ENCODE data around the gene RITA1.
A peak's percentile ranks its signal among the peaks of the same experiment; 100 is the strongest.

The RITA1 gene

DNA sequence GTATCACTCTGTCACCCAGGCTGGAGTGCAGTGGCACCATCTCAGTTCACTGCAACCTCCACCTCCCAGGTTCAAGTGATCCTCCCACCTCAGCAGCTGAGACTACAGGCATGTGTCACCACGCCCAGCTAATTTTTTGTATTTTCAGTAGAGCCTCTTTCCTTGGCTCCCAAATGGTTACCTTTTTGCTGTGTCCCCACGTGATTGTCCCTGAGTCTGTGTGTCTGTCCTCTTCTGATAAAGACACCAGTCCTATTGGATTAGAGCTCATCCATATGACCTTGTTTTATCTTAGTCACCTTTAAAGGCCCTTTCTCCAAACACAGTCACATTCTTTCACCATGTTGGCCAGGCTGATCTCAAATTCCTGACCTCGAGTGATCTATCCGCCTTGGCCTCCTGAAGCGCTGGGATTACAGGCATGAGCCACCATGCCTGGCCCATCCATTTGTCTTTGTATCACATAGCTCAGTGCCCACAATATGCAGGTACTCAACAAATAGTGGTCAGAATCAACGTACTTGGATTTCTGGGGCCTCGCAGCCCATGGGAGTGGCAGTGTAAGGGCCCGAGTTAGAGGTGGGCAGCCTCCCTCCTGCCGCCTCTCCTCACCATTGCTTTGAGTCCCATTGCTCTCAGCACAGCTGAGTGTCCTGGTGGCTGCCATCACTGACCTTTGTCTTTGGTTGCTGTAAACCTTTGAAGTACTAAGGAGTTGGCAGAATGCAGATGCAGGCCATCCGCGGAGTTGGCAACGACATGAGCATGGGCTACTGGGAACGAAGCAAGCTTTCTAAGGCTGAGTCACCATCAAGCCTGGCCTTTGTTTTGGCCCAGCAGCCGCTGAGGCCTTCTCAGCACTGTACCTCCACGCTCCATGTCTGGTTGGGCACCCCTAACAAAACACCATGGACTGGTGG lies 45.1 kb downstream of the RITA1 start:
- no peak for DNase-seq (ENCODE audit: low read depth)

DNA sequence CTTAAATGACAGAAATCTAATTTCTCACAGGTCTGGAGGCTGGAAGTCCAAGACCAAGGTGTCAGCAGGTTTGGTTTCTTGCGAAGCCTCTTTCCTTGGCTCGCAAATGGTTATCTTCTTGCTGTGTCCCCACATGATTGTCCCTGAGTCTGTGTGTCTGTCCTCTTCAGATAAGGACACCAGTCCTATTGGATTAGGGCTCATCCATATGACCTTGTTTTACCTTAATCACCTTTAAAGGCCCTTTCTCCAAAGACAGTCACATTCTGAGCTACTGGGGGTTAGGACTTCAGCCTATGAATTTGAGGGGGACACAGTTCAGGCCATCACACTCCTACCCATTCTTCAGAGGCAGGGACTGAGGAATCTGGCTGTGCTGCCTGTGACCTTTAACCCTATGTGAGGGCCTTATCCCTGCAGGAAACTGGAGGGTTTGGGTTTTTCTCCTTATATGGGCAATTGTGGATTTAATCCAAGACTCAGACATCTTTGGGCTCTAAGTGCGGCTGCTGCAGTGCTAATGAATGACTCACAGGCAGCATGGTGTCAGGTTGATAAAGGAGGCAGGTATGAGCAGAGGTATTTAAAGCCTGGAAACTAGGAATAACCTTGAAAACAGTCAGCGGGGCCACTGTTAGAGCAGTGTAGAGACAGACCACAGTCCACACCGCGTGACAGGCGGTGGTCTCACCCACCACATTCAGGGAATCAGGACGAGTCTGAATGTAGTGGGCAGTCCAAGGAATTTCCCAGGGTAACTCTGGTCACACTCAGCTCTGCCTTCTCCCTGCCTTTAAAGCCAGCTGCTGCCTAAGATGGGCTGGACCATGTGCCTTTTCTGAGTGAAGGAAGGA lies 45.9 kb downstream of the RITA1 start:
- no peak for DNase-seq (ENCODE audit: low read depth)

DNA sequence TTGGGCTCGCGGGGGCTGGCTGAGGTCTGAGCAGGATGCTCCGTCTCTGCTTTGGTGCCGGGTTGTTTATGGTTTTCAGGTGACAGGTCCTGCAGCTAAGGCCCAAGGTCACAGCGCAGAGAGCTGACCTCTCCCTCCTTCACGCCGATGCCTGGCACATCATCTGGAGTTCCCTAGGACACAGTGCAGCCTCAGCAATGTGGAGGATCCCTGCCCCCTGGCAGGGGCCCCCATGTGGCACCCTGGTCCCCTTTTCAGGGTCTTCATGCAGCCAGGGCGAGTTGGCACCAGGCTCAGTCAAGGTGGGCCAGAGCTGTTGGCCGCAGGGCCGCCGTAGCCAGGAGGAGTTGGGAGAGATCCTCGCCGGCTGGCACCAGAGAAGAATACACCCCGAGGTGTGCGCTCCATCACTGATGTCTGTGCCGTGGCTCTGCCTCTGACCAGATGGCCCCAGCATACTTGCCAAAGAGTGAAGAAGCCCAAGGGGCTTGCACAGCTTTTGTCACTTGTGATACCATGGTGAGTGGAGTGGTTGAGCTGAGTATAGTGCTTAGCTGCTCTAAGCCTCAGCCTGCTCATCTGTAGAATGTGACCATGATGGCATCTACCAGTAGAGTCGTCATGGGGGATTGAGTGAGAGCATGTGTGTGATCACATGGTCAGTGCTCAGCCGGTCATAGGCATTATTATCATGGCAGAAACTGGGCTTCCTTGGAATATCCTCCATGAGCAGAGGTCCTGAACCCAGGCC lies 46.7 kb downstream of the RITA1 start:
- no peak for DNase-seq (ENCODE audit: low read depth)

DNA sequence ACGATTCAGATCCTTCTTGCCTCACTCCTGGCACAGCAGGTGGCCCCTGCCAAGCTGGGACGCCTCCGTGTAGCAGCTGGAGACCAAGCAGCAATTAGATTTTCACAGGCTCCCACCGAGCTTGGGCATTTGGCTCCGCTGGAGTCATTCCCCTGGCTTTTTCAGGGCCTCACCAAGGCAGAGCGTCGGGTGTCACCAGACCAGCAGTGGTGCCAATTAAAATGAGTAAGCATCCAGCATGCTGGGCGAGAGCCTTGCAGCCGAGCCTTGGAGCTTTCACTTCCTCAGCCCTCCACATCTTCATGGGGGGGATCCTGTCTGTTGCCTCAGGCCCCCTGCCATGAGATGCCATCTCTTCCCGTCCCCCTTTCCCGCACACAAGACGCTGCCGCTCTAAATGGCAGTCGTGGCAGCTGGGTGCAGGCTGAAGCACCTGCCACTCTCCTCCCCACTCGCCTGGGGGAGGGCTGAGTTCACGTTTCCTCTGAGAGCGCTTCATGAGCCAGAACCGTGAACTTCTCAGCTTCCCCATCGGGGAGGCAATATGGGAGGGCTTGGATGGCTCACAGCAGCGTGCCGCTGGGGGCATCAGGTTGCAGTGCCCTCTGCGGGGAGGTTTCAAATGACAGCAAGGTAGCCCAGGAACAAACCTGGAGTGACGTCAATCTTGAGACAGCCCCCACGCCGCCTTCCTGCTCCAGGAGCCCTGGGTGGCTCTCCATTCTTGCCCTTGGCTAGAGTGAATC lies 47.5 kb downstream of the RITA1 start:
- DNase-seq (ENCODE audit: low read depth) = no peak

DNA sequence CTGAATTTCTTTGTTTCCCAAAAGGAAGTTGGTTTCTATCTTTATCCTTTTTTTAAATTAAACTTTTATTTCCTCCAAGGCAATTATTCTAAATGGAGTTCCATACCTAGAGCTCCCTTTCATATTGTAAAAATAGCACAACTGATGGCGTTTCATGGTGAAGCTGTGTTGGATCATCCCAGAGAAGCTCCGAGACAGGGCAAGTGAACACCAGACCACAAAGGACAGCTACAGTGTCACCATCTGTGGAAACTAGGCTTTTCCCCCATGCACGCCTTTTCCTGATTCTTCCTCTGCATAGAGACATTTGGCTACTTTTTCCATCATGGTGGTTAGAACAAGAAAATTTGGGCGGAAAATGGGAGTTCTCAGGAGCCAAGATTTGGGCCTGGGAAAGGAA lies 48.4 kb downstream of the RITA1 start:
- DNase-seq (ENCODE audit: low read depth) = no peak

DNA sequence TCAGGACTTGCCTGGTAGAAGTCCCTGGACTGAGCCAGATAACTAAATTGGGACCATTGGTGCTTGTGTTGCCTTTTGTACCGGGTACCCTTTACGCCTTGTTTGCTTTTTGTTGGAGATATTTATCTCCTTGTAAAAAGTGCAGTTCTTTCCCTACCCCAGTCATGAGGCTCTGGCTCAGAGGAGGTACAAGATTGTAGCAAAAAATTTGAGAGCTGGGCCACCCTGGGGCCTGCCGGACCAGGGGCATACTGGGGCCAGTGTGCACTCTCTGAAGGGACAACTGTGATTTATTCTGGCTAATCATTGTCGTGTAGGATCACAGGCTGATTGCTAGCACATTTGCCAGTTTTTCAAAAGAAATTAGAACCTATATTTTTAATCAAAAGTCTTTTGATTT lies 49.0 kb downstream of the RITA1 start:
- no peak for DNase-seq (ENCODE audit: low read depth)

DNA sequence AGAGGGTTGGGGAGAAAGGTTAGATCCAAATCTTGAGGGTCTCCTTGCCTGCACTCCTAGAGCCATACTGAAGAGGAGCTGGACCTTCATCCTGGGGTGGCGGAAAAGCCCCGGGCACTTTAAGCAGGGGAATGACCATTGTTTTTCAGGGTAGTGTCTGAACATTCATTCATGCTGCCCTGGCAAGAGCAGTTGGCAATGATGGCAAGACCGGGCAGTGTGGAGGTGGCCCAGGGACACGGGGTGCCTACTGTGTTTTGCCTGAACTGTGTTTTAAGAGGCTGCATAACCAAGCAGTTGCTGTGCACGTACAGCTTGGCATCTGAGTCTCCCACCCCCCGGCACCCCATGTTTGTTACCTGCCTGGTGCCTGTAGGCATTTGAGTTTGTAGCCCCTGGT lies 50.5 kb downstream of the RITA1 start:
- DNase-seq (ENCODE audit: low read depth) = no peak

DNA sequence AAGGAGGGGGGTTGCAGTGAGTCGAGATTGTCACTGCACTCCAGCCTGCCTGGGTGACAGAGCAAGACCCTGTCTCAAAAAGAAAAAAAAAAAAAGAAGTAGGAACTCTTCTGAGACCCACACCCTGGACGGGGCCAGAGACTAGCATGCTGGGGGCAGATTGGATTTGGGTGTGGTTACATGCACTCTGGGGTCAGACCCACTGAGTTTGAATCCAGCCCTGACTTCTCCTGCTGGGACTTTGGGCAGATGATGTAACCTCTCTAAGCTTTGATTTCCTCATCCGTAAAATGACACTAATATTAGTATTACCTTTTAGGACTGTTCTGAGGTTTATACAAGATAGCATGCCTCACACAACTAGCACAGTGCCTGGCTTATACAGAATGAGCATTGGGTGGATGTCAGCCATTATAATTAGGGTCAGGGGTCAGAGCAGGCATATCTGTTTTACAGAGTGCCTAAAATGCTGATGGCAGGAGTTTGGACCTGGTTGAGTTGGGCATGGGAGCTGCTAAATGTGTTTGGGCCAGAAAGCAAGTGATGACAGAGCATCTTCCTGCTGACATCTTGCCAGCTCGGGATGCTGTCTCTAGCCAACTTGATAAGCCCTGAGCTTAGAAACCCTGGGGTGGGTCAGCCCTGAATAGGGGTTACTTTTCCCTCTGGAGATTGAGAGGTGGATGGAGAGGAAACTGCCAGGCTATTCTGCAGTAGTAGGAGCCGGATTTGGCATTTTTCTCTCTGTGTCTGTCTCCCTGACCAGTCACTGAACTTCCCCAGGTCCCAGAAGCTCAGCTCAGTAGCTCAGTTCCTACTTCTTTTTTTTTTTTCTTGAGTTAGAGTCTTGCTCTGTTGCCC lies 51.2 kb downstream of the RITA1 start:
- DNase-seq (ENCODE audit: low read depth) = no peak

DNA sequence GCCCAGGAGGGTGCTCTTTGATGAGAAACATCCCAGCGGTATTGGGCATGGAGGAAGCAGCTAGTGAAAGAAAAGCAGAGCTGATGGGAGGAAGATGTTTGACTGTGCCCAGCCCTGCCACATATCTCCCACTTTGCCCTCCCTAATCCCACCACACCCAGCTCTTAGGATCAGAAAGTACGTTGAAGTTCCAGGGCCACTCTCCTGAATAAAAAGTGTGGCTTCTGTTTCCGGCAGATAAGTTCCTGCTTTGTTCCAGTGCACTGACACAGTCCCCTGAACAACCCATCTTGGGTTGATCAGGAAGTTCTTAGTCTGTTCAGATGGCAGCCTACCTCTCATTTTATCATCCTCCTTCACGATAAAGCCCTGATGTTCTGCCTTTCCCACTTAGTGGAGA lies 52.2 kb downstream of the RITA1 start:
- DNase-seq (ENCODE audit: low read depth) = no peak

DNA sequence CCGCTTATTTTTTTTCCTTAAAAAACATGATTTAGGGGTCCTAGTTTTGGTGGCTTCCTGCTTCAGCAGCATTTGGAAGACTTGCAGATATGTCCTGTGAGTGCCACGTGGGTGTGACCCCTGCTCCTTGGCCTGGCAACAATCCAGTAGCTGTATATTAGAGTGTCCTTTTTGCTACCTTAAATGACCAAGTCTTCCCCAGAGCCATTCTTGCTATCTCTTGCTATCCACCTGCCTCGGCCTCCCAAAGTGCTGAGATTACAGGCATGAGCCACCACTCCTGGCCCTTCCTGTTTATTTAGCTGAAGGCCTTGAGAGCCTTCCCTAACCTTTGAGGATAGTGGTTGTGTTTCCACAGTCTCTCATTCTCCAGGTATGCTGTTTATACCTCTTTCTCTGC lies 52.8 kb downstream of the RITA1 start:
- no peak for DNase-seq (ENCODE audit: low read depth)

DNA sequence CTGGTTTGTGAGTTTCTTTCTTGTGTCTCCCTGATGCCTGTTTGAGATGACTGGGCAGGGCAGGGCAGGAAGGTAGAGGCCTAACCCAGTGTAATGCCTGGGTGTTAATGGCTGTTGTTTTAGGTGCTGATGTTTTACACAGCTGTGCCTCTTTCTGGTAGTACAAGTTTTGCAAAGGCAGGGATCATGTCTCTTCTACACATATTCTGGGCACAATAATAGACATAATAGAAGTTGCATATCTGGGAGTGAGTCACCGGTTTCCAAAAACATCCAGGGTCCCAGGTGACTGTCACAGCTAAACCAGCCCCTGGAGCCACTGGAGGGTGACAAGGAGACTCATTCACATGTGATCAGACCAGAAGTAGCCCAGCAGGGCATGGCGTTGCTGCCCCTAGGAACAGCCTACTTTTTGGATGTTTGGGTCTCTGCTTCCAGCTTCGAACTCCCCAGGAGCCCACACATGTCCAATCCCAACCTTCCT lies 53.8 kb downstream of the RITA1 start:
- DNase-seq (ENCODE audit: low read depth) = no peak

DNA sequence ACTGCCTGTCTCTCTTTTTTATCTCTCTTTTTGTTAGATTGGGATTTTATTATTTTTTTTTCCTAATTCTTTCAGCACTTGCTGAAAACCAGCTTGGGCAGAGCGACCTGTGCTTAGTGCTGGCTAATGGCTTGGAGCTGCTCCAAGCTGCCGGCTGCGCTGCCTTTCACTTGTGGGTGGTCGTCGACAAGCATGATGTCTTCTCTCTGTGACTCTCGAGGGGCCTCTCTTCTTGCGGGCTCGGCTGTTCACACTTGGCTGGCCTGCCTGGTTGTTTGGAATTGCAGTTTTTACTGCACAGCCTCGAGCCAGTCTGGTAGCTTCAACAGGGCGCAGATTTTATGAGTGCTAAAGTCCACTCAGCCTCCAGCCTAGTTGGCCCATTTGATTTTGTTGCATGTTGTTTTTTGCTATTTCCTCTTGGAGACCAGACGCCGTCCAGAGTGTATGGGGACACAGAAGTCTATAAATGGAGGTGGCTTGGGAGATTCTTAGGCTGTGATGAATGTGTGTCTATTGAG lies 54.4 kb downstream of the RITA1 start:
- DNase-seq (ENCODE audit: low read depth) = no peak

DNA sequence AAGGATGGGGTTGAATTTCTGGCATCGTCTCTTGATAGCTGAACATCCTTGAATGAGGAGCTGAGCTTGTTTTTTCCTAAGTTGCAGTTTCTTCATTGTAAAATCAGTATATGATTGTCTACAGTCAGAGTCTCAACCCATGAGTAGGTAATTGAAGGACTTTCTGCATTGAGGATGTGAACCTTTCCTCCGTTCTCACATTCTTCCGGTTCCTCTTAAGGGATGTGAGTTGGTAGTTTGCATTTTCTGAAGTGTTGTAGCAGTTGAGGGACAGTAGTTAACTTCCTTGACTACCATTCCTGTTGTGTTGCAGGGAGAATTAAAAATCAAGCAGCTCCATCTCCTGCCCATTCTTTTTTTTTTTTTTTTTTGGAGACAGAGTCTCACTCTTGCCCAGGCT lies 54.9 kb downstream of the RITA1 start:
- no peak for DNase-seq (ENCODE audit: low read depth)

DNA sequence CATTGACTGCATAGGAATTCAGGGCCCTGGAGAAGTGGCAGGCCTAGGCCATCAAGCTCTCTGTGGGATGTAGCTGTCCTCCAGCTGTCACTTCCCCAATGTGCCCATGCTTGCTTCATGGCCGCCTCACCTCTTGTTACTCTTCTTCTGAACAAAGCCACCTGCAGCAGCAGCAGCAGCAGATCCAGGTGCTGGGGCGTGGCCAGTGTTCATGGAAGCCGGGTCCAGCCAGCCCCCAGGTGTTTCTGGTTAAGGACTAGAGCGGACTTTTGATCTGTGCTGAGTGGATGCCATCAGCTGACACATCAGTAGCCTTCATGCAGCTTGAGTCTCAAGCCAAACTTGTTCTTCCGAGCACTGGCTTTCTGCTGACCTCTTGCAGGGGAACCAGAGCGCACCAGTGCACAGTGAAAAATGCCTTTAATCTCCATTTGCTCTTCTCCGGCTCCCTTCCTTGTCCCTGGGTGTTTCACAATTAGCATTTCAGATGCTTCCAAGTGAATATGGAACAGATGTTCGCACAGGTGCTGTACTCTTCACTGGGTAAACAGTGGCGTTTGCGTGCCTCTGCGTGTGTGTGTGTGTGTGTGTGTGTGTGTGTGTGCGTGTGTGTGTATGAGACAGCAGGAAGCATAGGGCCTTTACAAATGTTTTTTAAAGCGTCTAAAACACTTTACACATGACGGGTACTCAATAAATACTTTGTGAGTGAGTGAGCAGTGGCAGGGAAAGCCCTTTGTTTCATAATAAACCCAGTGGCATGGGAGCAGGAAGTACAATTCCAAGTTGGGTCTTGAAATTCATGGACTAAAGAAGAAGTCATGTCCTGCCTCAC lies 55.9 kb downstream of the RITA1 start:
- DNase-seq (ENCODE audit: low read depth) = peak; percentile 96
